ENCODE measurements around the gene HTT.

HTT gene

DNA sequence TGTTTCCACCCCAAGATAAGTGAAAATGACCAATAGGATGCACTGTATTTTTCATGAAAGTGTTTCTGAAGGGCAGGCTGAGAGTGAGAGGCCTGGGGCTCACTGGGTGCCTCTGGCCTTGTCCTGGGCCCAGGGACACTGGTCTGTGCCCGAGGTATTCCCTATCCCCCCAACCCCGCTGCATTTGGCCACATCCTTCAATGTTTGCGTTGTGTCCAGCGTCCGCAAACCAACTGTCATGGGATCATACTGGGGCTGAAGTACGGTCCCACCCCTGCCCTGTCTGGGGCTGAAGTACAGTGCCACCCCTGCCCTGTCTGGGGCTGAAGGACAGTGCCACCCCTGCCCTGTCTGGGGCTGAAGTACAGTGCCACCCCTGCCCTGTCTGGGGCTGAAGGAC lies 152.5 kb downstream of the HTT start:
- H3K27ac ChIP-seq, result no peak overlapping the region; the same call in 1 of the 2 replicates
- TF ChIP-seq, protein P1, sequence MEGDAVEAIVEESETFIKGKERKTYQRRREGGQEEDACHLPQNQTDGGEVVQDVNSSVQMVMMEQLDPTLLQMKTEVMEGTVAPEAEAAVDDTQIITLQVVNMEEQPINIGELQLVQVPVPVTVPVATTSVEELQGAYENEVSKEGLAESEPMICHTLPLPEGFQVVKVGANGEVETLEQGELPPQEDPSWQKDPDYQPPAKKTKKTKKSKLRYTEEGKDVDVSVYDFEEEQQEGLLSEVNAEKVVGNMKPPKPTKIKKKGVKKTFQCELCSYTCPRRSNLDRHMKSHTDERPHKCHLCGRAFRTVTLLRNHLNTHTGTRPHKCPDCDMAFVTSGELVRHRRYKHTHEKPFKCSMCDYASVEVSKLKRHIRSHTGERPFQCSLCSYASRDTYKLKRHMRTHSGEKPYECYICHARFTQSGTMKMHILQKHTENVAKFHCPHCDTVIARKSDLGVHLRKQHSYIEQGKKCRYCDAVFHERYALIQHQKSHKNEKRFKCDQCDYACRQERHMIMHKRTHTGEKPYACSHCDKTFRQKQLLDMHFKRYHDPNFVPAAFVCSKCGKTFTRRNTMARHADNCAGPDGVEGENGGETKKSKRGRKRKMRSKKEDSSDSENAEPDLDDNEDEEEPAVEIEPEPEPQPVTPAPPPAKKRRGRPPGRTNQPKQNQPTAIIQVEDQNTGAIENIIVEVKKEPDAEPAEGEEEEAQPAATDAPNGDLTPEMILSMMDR (conservative IDR thresholded peaks at IDR 0.05), result no peak

DNA sequence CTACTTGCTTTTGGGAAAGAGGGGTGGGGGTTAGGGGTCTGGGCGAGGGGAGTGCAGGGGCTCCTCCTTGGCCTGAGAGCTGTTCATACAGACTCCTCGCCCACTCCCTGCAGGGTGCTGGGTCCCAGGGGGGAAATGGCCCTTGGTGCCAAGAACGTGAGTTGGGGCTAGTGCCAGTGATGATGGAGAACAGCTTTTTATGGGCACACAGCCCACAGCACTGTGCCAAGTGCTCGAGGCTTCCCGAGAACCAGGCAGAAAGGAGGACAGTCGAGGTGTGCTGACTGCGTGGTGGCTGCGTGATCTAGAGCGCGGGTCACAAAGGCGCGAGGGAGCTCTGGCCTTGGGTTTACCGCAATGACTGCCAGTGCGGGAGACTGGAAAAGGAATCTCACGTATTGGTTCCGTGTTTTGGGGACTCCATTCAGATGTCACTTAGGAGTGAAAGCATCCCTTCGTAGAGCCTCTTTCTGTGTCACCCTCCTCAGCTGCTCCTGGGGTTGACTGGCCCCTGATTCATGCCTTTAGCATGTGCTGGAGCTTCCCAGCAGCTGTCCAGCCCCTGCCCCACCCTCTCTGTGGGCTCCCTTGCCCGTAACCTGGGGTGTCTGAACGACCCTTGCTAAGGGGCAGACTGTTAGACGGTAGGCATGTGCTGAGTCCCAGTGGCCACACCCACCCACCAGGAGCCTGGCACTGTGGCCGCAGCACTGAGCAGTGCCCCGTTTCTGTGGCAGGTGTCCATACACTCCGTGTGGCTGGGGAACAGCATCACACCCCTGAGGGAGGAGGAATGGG lies 153.6 kb downstream of the HTT start:
- H3K27ac ChIP-seq, result no peak overlapping the region
- TF ChIP-seq, protein P1 (conservative IDR thresholded peaks at IDR 0.05), result no peak

DNA sequence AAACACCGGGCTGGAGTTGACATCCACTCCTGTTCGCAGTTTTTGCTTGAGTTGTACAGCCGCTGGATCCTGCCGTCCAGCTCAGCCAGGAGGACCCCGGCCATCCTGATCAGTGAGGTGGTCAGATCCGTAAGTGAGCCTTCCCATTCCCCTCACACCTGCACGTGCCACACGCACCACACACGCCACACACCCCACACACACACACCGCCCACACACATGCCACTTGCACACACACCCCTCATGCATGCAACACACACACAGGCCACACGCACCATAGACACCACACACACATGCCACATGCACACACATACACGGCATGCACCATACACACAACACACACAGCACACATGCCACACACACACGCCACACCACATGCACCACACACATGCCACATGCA lies 154.4 kb downstream of the HTT start:
- TF ChIP-seq, protein P1 (conservative IDR thresholded peaks at IDR 0.05), result no peak

DNA sequence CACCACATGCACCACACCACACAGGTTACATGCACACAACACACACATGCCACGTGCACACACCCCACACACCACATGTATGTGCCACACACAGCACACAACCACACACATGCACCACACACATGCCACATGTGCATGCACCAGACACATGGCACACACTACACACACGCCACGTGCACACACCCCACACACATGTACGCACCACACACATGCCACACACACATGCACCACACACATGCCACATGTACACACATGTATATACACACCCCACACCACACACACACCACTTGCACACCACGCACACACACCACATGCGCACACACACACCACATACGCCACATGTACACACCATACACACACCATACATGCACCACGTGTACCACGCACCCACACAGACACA lies 154.8 kb downstream of the HTT start:
- TF ChIP-seq, protein P1 (conservative IDR thresholded peaks at IDR 0.05), result no peak

More for the DNA sequence above, 154.4 kb downstream of the HTT start:
- H3K27ac ChIP-seq, result no peak overlapping the region

DNA sequence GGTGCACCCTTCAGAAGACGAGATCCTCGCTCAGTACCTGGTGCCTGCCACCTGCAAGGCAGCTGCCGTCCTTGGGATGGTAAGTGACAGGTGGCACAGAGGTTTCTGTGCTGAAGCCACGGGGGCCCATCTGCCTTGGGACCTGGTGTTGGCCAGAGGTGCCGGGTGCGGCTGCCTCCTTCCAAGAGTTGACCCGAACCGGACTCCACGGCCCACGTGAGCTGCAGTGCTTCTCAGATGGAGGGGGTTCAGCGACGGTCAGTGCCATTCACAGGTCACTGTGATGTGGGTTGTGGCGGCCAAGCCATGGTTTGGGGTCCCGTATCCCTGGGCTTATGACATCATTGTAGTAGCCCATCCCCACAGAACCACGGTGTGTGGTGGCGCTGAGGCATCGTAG lies 155.5 kb downstream of the HTT start:
- TF ChIP-seq, protein P1 (conservative IDR thresholded peaks at IDR 0.05), result no peak
- H3K27ac ChIP-seq, result no peak overlapping the region

More for the DNA sequence above, 154.8 kb downstream of the HTT start:
- no peak overlapping the region for H3K27ac ChIP-seq

DNA sequence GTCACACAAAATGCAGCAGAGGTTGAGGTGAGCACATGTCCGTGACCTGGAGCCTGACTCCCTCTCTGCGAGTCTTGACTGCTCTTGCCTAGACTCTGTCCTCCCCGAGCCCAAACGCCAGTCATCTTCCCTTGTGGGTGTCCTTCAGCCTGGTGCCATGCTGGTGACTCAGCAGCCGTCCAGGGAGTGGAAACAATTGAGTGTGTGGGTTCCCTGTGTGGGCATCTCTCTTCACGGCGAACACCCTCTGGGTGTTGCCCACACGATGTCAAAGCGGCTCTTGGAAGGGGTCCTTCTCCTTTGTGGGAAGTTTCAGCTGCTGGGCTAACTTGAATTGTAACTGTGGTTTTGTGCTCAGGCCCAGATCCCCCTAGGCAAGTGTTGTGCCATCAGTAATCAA lies 157.0 kb downstream of the HTT start:
- no peak overlapping the region for H3K27ac ChIP-seq
- TF ChIP-seq, protein P1 (conservative IDR thresholded peaks at IDR 0.05), result no peak

DNA sequence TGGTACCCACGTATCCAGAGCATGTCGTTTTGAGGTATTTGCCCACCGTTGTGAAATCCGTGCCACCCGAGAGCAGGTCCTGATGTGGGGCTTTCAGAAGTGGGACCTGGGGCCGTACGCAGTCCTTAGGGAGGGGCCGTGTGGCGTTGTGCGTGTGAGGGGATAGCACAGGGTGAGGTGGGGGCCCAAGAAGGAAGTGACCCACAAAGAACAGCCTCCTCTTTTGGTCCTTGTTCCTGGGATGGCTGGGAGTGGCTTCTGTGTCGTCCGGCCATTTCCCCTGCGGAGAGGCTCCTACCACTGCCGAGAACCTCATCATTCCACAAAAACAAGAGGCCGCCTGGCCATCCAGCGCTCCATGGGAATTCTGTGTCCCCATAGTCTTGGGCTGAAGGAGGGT lies 157.5 kb downstream of the HTT start:
- TF ChIP-seq, protein P1 (conservative IDR thresholded peaks at IDR 0.05), result no peak
- no peak overlapping the region for H3K27ac ChIP-seq
